GM12891 (cell line): ENCODE results near the gene PIGV.

Experiments used
- DNase-seq: peaks from one replicate; pipeline ENCODE4 v3.0.0; 2011; ENCODE audit warnings: low spot score; ENCODE audit not compliant: insufficient read length
- FAIRE-seq: peaks from 2 replicates; lab custom pipeline; 2011; peaks lifted over from hg19 to GRCh38; lab: Jason Lieb, UNC
- PAX5 ChIP-seq: IDR thresholded peaks from 2 replicates; pipeline ENCODE4 v1.6.1; 2011; ENCODE audit warnings: low read length, moderate library complexity, mild to moderate bottlenecking; ENCODE audit not compliant: insufficient read depth, severe bottlenecking
- POLR2A ChIP-seq: IDR thresholded peaks from 2 replicates; pipeline ENCODE4 v1.6.1; 2011; ENCODE audit warnings: low read depth, low read length, control low read depth
- POLR2AphosphoS5 ChIP-seq: IDR thresholded peaks from 2 replicates; pipeline ENCODE4 v1.6.1; 2011; ENCODE audit warnings: low read depth, low read length, control low read depth
- POU2F2 ChIP-seq: IDR thresholded peaks from 2 replicates; pipeline ENCODE4 v1.6.1; 2011; ENCODE audit warnings: low read depth, mild to moderate bottlenecking, control low read depth, low read length, moderate library complexity
- SPI1 ChIP-seq: IDR thresholded peaks from 2 replicates; pipeline ENCODE4 v1.6.1; 2011; ENCODE audit warnings: low read depth, low read length, control low read depth
- TAF1 ChIP-seq: IDR thresholded peaks from 2 replicates; pipeline ENCODE4 v1.6.1; 2011; ENCODE audit warnings: low read depth, low read length, control low read depth

The PIGV gene

GRCh38 chr1:26814893-26815292, 27.1 kb downstream of the PIGV start:
- no peak for TF ChIP-seq TAF1
- TF ChIP-seq POU2F2 = no peak
- TF ChIP-seq POLR2A = no peak
- TF ChIP-seq SPI1 = no peak
- no peak for TF ChIP-seq PAX5
- FAIRE-seq = no peak
- DNase-seq = no peak

- FAIRE-seq = peak; percentile 90
- no peak for TF ChIP-seq PAX5
- no peak for TF ChIP-seq TAF1
- peak; percentile 90 for TF ChIP-seq SPI1
- DNase-seq = peak; percentile 62
Measured at GRCh38 chr1:26820784-26821269, 33.1 kb downstream of the PIGV start.

GRCh38 chr1:26822737-26823395, 35.1 kb downstream of the PIGV start:
- FAIRE-seq (no peak), DNase-seq (no peak)
- TF ChIP-seq POLR2AphosphoS5 (no peak), PAX5 (no peak), SPI1 (no peak), POU2F2 (no peak), POLR2A (no peak), TAF1 (no peak)

GRCh38 chr1:26824731-26825130, 37.0 kb downstream of the PIGV start:
- FAIRE-seq (no peak), DNase-seq (no peak)
- TF ChIP-seq POLR2AphosphoS5 = no peak
- no peak for TF ChIP-seq POLR2A
- TF ChIP-seq POU2F2 = no peak
- no peak for TF ChIP-seq SPI1
- TF ChIP-seq TAF1 = no peak
- TF ChIP-seq PAX5 = no peak

GRCh38 chr1:26826261-26827105, 38.7 kb downstream of the PIGV start, which contains the start of gene ZDHHC18:
Gene ZDHHC18 (plus strand): TSS chr1:26826688. CDS start chr1:26826805, 117 bp downstream.
- DNase-seq (peak; percentile 72), FAIRE-seq (peak; percentile 77)
- TF ChIP-seq POLR2AphosphoS5 = peak; percentile 52; the same call in 1 of the 2 replicates
- no peak for TF ChIP-seq PAX5
- no peak for TF ChIP-seq TAF1
- peak; percentile 55; the same call in 1 of the 2 replicates for TF ChIP-seq POLR2A
- TF ChIP-seq SPI1 = no peak
- no peak for TF ChIP-seq POU2F2

DNA sequence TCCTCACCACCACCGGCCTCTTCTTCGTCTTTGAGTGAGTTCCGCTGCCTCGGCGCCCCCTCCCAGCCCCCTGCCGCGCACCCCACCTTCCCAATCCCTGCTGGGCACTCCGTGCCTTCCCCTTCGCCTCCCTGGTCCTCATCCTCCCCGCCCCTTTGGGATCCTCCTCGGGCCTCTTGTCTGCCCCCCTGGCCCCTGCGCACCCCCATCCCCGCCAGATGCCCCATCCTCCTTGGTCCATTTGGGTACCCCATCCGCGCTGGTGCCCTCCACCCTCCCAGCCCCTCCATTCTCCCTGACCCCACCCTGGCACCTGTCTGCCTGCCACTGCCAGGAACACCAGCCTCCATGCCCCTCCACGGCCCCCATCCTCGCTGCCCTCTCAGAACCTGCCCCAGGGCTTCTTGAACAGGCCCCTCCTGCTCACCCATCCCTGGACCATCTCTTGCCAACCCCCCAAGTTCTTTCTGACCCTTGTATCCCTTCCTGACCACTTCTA, 39.4 kb downstream of the PIGV start:
- FAIRE-seq (no peak), DNase-seq (no peak)
- TF ChIP-seq POU2F2 = no peak
- TF ChIP-seq TAF1 = no peak
- no peak for TF ChIP-seq SPI1
- no peak for TF ChIP-seq POLR2A
- TF ChIP-seq PAX5 = no peak
- TF ChIP-seq POLR2AphosphoS5 = no peak

DNA sequence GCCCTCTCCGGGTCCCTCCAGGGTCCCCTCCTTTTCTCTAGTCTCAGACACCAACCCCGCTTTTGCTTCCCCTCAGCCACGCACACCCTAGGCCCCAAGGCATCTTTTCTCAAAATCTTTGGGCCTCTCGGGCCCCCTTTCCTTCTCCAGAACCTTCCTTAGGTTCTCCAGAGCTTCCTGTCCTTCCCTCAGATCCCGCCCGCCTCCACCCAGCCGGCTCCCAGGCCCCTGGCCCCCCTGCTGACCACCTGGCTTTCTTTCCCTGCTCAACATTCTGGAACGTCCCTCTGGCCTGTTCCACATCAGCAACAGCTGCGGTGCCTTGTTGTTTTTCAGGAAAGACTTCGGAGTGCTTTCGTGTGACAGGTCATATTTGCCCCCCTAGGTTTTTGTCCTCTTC, 39.9 kb downstream of the PIGV start:
- no peak for DNase-seq
- no peak for TF ChIP-seq POLR2AphosphoS5
- no peak for TF ChIP-seq POU2F2
- TF ChIP-seq PAX5 = no peak
- no peak for TF ChIP-seq SPI1
- no peak for TF ChIP-seq TAF1
- TF ChIP-seq POLR2A = no peak
- FAIRE-seq = no peak

DNA sequence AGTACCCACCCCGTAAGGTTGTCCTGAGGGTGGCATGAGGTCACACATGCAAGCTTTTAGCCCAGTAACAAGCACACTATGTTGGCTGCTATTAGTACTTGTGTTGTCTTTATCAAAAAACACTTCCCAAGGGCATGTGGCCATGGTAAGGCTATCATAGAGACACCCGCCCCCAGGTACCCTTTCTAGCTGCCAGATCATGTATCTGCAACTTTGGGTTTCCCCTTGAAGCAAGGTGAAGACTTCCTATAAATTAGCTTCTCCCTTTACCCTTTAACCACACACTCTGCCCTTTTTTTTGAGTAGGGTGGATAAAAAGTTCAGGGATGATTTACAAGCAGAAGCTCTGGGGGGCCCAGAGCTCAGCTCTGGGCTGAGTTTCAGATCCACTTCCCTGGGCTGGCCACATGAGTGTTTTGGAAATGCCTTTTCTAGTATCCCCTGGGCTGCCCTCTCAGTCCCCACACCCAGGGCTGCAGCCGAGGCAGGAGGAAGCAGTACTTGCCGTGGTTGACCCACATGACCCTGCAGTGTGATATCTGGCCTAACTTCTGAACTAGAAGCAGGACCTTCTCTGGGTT, 40.8 kb downstream of the PIGV start:
- no peak for DNase-seq
- FAIRE-seq = peak; percentile 93
- TF ChIP-seq PAX5 = no peak
- no peak for TF ChIP-seq POLR2A
- no peak for TF ChIP-seq POU2F2
- TF ChIP-seq SPI1 = peak; percentile 28; the same call in 1 of the 2 replicates
- TF ChIP-seq POLR2AphosphoS5 = no peak
